WTC11 (cell line): ENCODE results near the gene LTBP4. TPM values are rescaled to one million over a fixed set of nuclear protein-coding genes. Genes with fewer than 3 reads are reported as not detected.
A peak's percentile ranks its signal among the peaks of the same experiment; 100 is the strongest.

Source experiments
- ATAC-seq: fragments of 200-7000 bp; cut with Tn5 transposase; 2 replicates; pipeline ENCODE4 v1.10.0; 2021; ENCODE audit warnings: mild to moderate bottlenecking, moderate library complexity
- CTCF ChIA-PET: fragments of 300-600 bp; sonication (Branson Sonifier 250); formaldehyde crosslinking; loops from one replicate; lab custom pipeline; 2021; ENCODE audit warnings: antibody characterized with exemption; lab: Charles Lee
- POLR2A ChIA-PET: fragments of 350-600 bp; sonication (Branson Sonifier 250); formaldehyde crosslinking; loops from one replicate; lab custom pipeline; 2021; ENCODE audit warnings: antibody characterized with exemption; lab: Charles Lee
- DNase-seq: peaks from one replicate; pipeline ENCODE4 v3.0.0; 2021; ENCODE audit warnings: low spot score
- H3K27ac Mint-ChIP-seq: 2 replicates; pipeline ENCODE4 v1.8.0; 2021; ENCODE audit warnings: mixed read lengths
- H3K27me3 Mint-ChIP-seq: 2 replicates; pipeline ENCODE4 v1.8.0; 2021; ENCODE audit warnings: low read depth, mild to moderate bottlenecking, moderate library complexity, mixed read lengths
- H3K36me3 Mint-ChIP-seq: 2 replicates; pipeline ENCODE4 v1.8.0; 2021; ENCODE audit warnings: mixed read lengths
- H3K4me1 Mint-ChIP-seq: 2 replicates; pipeline ENCODE4 v1.8.0; 2022; ENCODE audit warnings: mixed read lengths
- H3K4me3 Mint-ChIP-seq: 2 replicates; pipeline ENCODE4 v1.8.0; 2021; ENCODE audit warnings: mild to moderate bottlenecking, moderate library complexity, mixed read lengths
- H3K9me3 Mint-ChIP-seq: 2 replicates; pipeline ENCODE4 v1.8.0; 2021; ENCODE audit warnings: mixed read lengths
- AR ChIP-seq: fragments of 250-450 bp; sonication (Bioruptor Pico); IDR thresholded peaks from 2 replicates; pipeline ENCODE4 v1.9.0; 2021; ENCODE audit warnings: mild to moderate bottlenecking
- CDX4 ChIP-seq: fragments of 250-450 bp; sonication (Bioruptor Pico); IDR thresholded peaks from 2 replicates; pipeline ENCODE4 v1.9.0; 2021; ENCODE audit warnings: moderate library complexity, mild to moderate bottlenecking, inconsistent platforms, borderline replicate concordance
- CREB1 ChIP-seq: sonication (generic); formaldehyde crosslinking; IDR thresholded peaks from 2 replicates; pipeline ENCODE4 v1.8.0; 2023; ENCODE audit warnings: mild to moderate bottlenecking, missing genetic modification reagents
- GRHL2 ChIP-seq: fragments of 250-450 bp; sonication (Bioruptor Pico); IDR thresholded peaks from 2 replicates; pipeline ENCODE4 v1.8.0; 2022; ENCODE audit warnings: mild to moderate bottlenecking, moderate library complexity; ENCODE audit not compliant: insufficient replicate concordance, severe bottlenecking
- GTF2I ChIP-seq: fragments of 250-450 bp; sonication (Bioruptor Pico); conservative IDR thresholded peaks from 2 replicates; pipeline ENCODE4 v1.4.0; 2021; ENCODE audit warnings: mild to moderate bottlenecking
- HMGA2 ChIP-seq: fragments of 250-450 bp; sonication (Bioruptor Pico); IDR thresholded peaks from 2 replicates; pipeline ENCODE4 v1.4.0; 2021; ENCODE audit warnings: mild to moderate bottlenecking, moderate library complexity
- IRF1 ChIP-seq: sonication (generic); formaldehyde crosslinking; IDR thresholded peaks from 2 replicates; pipeline ENCODE4 v1.8.0; 2023; ENCODE audit warnings: missing genetic modification reagents
- MXD4 ChIP-seq: fragments of 250-450 bp; sonication (Bioruptor Pico); IDR thresholded peaks from 2 replicates; pipeline ENCODE4 v1.8.0; 2021; ENCODE audit warnings: mild to moderate bottlenecking, moderate library complexity, borderline replicate concordance
- NR2C2 ChIP-seq: sonication (generic); formaldehyde crosslinking; IDR thresholded peaks from 2 replicates; pipeline ENCODE4 v1.8.0; 2022; ENCODE audit warnings: mild to moderate bottlenecking, missing genetic modification reagents
- OVOL2 ChIP-seq: fragments of 250-450 bp; sonication (Bioruptor Pico); IDR thresholded peaks from 2 replicates; pipeline ENCODE4 v1.9.0; 2021; ENCODE audit warnings: mild to moderate bottlenecking, borderline replicate concordance
- RELA ChIP-seq: sonication (generic); formaldehyde crosslinking; IDR thresholded peaks from 2 replicates; pipeline ENCODE4 v1.8.1; 2022; ENCODE audit warnings: missing genetic modification reagents, mild to moderate bottlenecking, borderline replicate concordance
- SOX15 ChIP-seq: fragments of 250-450 bp; sonication (Bioruptor Pico); IDR thresholded peaks from 2 replicates; pipeline ENCODE4 v1.9.0; 2021; ENCODE audit warnings: mild to moderate bottlenecking
- TEAD4 ChIP-seq: sonication (generic); formaldehyde crosslinking; IDR thresholded peaks from 2 replicates; pipeline ENCODE4 v1.8.0; 2022; ENCODE audit warnings: mild to moderate bottlenecking, missing genetic modification reagents
- ZNF138 ChIP-seq: sonication (generic); formaldehyde crosslinking; conservative IDR thresholded peaks from 2 replicates; pipeline ENCODE4 v1.8.1; 2022; ENCODE audit warnings: mild to moderate bottlenecking, moderate library complexity, missing genetic modification reagents
- ZNF219 ChIP-seq: sonication (generic); formaldehyde crosslinking; IDR thresholded peaks from 2 replicates; pipeline ENCODE4 v1.8.0; 2023; ENCODE audit warnings: missing genetic modification reagents, mild to moderate bottlenecking, borderline replicate concordance
- ZNF232 ChIP-seq: sonication (generic); formaldehyde crosslinking; IDR thresholded peaks from 2 replicates; pipeline ENCODE4 v1.8.0; 2022; ENCODE audit warnings: mild to moderate bottlenecking, missing genetic modification reagents
- ZNF425 ChIP-seq: fragments of 250-450 bp; sonication (Bioruptor Pico); conservative IDR thresholded peaks from 2 replicates; pipeline ENCODE4 v1.9.0; 2021; ENCODE audit warnings: mild to moderate bottlenecking
- total RNA-seq: library from RNA; stranded (reverse); gene quantifications from 3 replicates; pipeline ENCODE4 v1.2.3, GENCODE V29; 2021
- TF ChIP-seq, protein P1 (sequence below): sonication (generic); formaldehyde crosslinking; IDR thresholded peaks from 2 replicates; pipeline ENCODE4 v1.8.1; 2022; ENCODE audit warnings: mild to moderate bottlenecking, missing genetic modification reagents, moderate library complexity, borderline replicate concordance

LTBP4 gene
- total RNA-seq, 1 experiment from 2014 or later = 125 TPM

DNA sequence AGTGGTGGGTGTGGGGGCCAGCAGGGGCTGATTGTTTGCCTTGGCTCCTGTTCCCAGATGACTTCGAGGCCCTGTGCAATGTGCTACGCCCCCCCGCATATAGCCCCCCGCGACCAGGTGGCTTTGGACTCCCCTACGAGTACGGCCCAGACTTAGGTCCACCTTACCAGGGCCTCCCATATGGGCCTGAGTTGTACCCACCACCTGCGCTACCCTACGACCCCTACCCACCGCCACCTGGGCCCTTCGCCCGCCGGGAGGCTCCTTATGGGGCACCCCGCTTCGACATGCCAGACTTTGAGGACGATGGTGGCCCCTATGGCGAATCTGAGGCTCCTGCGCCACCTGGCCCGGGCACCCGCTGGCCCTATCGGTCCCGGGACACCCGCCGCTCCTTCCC is 25.7 kb downstream of the LTBP4 start:
- no peaks in the 10 kb centered on the region; the same call in 1 of the 2 replicates for H3K27me3 Mint-ChIP-seq
- no peak for DNase-seq
- peak overlapping the region; percentile 37; the same call in 1 of the 2 replicates for H3K27ac Mint-ChIP-seq
- H3K36me3 Mint-ChIP-seq = peaks cover 30% of the 10 kb centered on the region
- no peak for ATAC-seq
- TF ChIP-seq SOX15 (CRISPR knock-in tag) = no peak
- no peak for TF ChIP-seq MXD4 (CRISPR knock-in tag)
- TF ChIP-seq HMGA2 = no peak
- no peak for TF ChIP-seq CDX4 (CRISPR knock-in tag)
- no peak for TF ChIP-seq RELA
- TF ChIP-seq IRF1 (CRISPR knock-in tag) = no peak
- no peak for TF ChIP-seq OVOL2 (CRISPR knock-in tag)
- TF ChIP-seq ZNF232 (CRISPR knock-in tag) = no peak
- TF ChIP-seq ZNF219 = no peak
- TF ChIP-seq CREB1 (CRISPR knock-in tag) = no peak
- no peak for TF ChIP-seq TEAD4
- no peak for TF ChIP-seq NR2C2
- TF ChIP-seq GRHL2 (CRISPR knock-in tag) = no peak
- TF ChIP-seq, protein P1, sequence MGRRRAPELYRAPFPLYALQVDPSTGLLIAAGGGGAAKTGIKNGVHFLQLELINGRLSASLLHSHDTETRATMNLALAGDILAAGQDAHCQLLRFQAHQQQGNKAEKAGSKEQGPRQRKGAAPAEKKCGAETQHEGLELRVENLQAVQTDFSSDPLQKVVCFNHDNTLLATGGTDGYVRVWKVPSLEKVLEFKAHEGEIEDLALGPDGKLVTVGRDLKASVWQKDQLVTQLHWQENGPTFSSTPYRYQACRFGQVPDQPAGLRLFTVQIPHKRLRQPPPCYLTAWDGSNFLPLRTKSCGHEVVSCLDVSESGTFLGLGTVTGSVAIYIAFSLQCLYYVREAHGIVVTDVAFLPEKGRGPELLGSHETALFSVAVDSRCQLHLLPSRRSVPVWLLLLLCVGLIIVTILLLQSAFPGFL (CRISPR knock-in tag) = no peak
- TF ChIP-seq GTF2I (CRISPR knock-in tag) = no peak
- no peak for TF ChIP-seq ZNF138 (CRISPR knock-in tag)
- TF ChIP-seq ZNF425 = no peak
- TF ChIP-seq AR (CRISPR knock-in tag) = no peak
- TF ChIP-seq, all 79 proteins: peak for 0
- ChIA-PET CTCF (interaction anchor here (0.8 to 2.1 kb wide), 3 partner anchors 12 to 24 kb away, joined by 3 to 9 read pairs (median 6); no protein-coding TSS in a partner anchor), POLR2A (no interaction called here)
- H3K4me1 Mint-ChIP-seq = peaks cover 37% of the 10 kb centered on the region
- H3K9me3 Mint-ChIP-seq = no peaks in the 10 kb centered on the region
- no peak overlapping the region for H3K4me3 Mint-ChIP-seq
